ENCODE measurements around the gene GPR37L1.

The GPR37L1 gene

GRCh38 chr1:202107321-202107761 lies 15.4 kb upstream of the GPR37L1 start:
- H3K27ac ChIP-seq (ENCODE audit: extremely low read depth, low read depth, low read length), result no peak overlapping the region
- POLR2A ChIA-PET, result interaction anchor here (0.5 to 1.0 kb wide), 2 partner anchors 97 to 239 kb away, joined by 3 read pairs; partner anchors contain the start of gene ELF3

GRCh38 chr1:202107801-202108731 lies 14.7 kb upstream of the GPR37L1 start:
- POLR2A ChIA-PET, result interaction anchor here (0.7 kb wide), 1 partner anchor 73 kb away, joined by 4 read pairs; no protein-coding TSS in a partner anchor
- CTCF ChIA-PET, result interaction anchor here (0.5 to 2.9 kb wide), 9 partner anchors 11 to 109 kb away, joined by 3 to 15 read pairs (median 5); partner anchors contain the start of gene ELF3
- H3K4me3 ChIP-seq (ENCODE audit: low read depth, low read length), result no peak overlapping the region
- TF ChIP-seq KLF1 (tag by site-specific recombination; IDR thresholded peaks at IDR 0.05) (peak; percentile 35), ZBTB48 (tag by site-specific recombination; IDR thresholded peaks at IDR 0.05) (0 out of 2 replicates have a peak, but pooled peaks have one; percentile 16), ZNF645 (tag by site-specific recombination; IDR thresholded peaks at IDR 0.05) (no peak), ZNF148 (tag by site-specific recombination; IDR thresholded peaks at IDR 0.05; ENCODE audit: borderline replicate concordance) (no peak), ZNF404 (tag by site-specific recombination; IDR thresholded peaks at IDR 0.05) (no peak), ZNF335 (tag by site-specific recombination; conservative IDR thresholded peaks at IDR 0.05) (0 out of 2 replicates have a peak, but pooled peaks have one; percentile 7), ZIC2 (tag by site-specific recombination; IDR thresholded peaks at IDR 0.05) (peak; percentile 66), SCRT1 (tag by site-specific recombination; IDR thresholded peaks at IDR 0.05; ENCODE audit: borderline replicate concordance) (peak; percentile 98)

More at GRCh38 chr1:202107321-202107761, 15.4 kb upstream of the GPR37L1 start:
- Histone ChIP-seq H3K4me3 (ENCODE audit: low read depth, low read length) (no peak overlapping the region), H3K4me1 (ENCODE audit: control insufficient read depth, insufficient read depth, low read length) (peaks cover 9% of the 10 kb centered on the region), H3K36me3 (ENCODE audit: control insufficient read depth in 2 of 2, insufficient read depth in 1 of 2, low read length in 2 of 2) (no peaks in the 10 kb centered on the region), H3K9me3 (ENCODE audit: control insufficient read depth, insufficient read depth, low read depth, low read length) (no peaks in the 10 kb centered on the region)
- 0 out of 2 replicates have a peak, but pooled peaks have one; percentile 13 for TF ChIP-seq GLIS2 (tag by site-specific recombination; IDR thresholded peaks at IDR 0.05)
- no peak for TF ChIP-seq ZEB2 (tag by site-specific recombination; IDR thresholded peaks at IDR 0.05)
- peak; percentile 79 for TF ChIP-seq ZFHX2 (tag by site-specific recombination; conservative IDR thresholded peaks at IDR 0.05)
- TF ChIP-seq SCRT2 (tag by site-specific recombination; IDR thresholded peaks at IDR 0.05), result peak; percentile 80
- TF ChIP-seq KLF1 (tag by site-specific recombination; IDR thresholded peaks at IDR 0.05), result peak; percentile 32; the same call in 1 of the 2 replicates
- no peak for TF ChIP-seq ZNF248 (tag by site-specific recombination; IDR thresholded peaks at IDR 0.05)
- TF ChIP-seq KLF7 (tag by site-specific recombination; IDR thresholded peaks at IDR 0.05; ENCODE audit: borderline replicate concordance), result no peak
- TF ChIP-seq REST (tag by site-specific recombination; IDR thresholded peaks at IDR 0.05), result no peak
- TF ChIP-seq ZNF664 (tag by site-specific recombination; IDR thresholded peaks at IDR 0.05), result no peak
- peak; percentile 52; the same call in 1 of the 2 replicates for TF ChIP-seq EGR2 (tag by site-specific recombination; IDR thresholded peaks at IDR 0.05; ENCODE audit: low read depth)
- TF ChIP-seq ZNF548 (tag by site-specific recombination; IDR thresholded peaks at IDR 0.05), result no peak
- TF ChIP-seq ZIC2 (tag by site-specific recombination; IDR thresholded peaks at IDR 0.05), result peak; percentile 93
- TF ChIP-seq ZNF747 (tag by site-specific recombination; IDR thresholded peaks at IDR 0.05), result no peak
- no peak for TF ChIP-seq HIC1 (tag by site-specific recombination; IDR thresholded peaks at IDR 0.05)
- no peak for TF ChIP-seq ZSCAN16 (tag by site-specific recombination; IDR thresholded peaks at IDR 0.05)
- no peak for TF ChIP-seq SALL2 (tag by site-specific recombination; IDR thresholded peaks at IDR 0.05; ENCODE audit: borderline replicate concordance)
- TF ChIP-seq GLI4 (tag by site-specific recombination; IDR thresholded peaks at IDR 0.05), result no peak
- TF ChIP-seq ZNF707 (tag by site-specific recombination; IDR thresholded peaks at IDR 0.05), result no peak
- peak; percentile 70 for TF ChIP-seq GLIS1 (tag by site-specific recombination; IDR thresholded peaks at IDR 0.05)
- TF ChIP-seq ZNF335 (tag by site-specific recombination; conservative IDR thresholded peaks at IDR 0.05), result 0 out of 2 replicates have a peak, but pooled peaks have one; percentile 4
- no peak for TF ChIP-seq ZNF423 (tag by site-specific recombination; IDR thresholded peaks at IDR 0.05)
- CTCF ChIA-PET, result interaction anchor here (1.0 to 2.9 kb wide), 5 partner anchors 10 to 108 kb away, joined by 3 to 15 read pairs (median 5); no protein-coding TSS in a partner anchor

More at GRCh38 chr1:202107801-202108731, 14.7 kb upstream of the GPR37L1 start:
- Histone ChIP-seq H3K36me3 (ENCODE audit: control insufficient read depth in 2 of 2, insufficient read depth in 1 of 2, low read length in 2 of 2) (no peaks in the 10 kb centered on the region), H3K4me1 (ENCODE audit: control insufficient read depth, insufficient read depth, low read length) (peaks cover 9% of the 10 kb centered on the region), H3K9me3 (ENCODE audit: control insufficient read depth, insufficient read depth, low read depth, low read length) (no peaks in the 10 kb centered on the region), H3K27ac (ENCODE audit: extremely low read depth, low read depth, low read length) (no peak overlapping the region)
